Ascending aorta (tissue), 2 donors: ENCODE measurements around the gene PATL1. TPM values are rescaled to one million over a fixed set of nuclear protein-coding genes. Genes with fewer than 3 reads are reported as not detected.

ENCODE experiments used
- DNase-seq, 2 donors: peaks; one replicate each; pipeline ENCODE4 v3.0.0-alpha.2; 2019; ENCODE audit warnings: low spot score in 2 of 2
- H3K27ac ChIP-seq, 2 donors: fragments of 200-600 bp; sonication (generic); one replicate each; pipeline ENCODE4 v1.5.1; 2016 to 2017; ENCODE audit warnings: mild to moderate bottlenecking in 1 of 2
- H3K27me3 ChIP-seq: fragments of 200-600 bp; sonication (generic); one replicate; pipeline ENCODE4 v1.5.1; 2017
- H3K36me3 ChIP-seq, 2 donors: fragments of 200-600 bp; sonication (generic); one replicate each; pipeline ENCODE4 v1.5.1; 2016
- H3K4me1 ChIP-seq, 2 donors: fragments of 200-600 bp; sonication (generic); one replicate each; pipeline ENCODE4 v1.5.1; 2016 to 2017; ENCODE audit warnings: mild to moderate bottlenecking in 1 of 2
- H3K4me3 ChIP-seq, 2 donors: fragments of 200-600 bp; sonication (generic); one replicate each; pipeline ENCODE4 v1.5.1; 2016 to 2017; ENCODE audit warnings: mild to moderate bottlenecking in 1 of 2
- H3K9me3 ChIP-seq, 2 donors: fragments of 200-600 bp; sonication (generic); one replicate each; pipeline ENCODE4 v1.5.1; 2016
- CTCF ChIP-seq, 3 experiments: fragments of 200-600 bp in 2 of 3; fragments of 450-650 bp in 1 of 3; sonication (generic) in 2 of 3; IDR thresholded peaks; one replicate each; pipeline ENCODE4 v1.5.1; 2016 to 2019; ENCODE audit warnings: antibody characterized with exemption in 3 of 3, mild to moderate bottlenecking in 1 of 3, moderate library complexity in 1 of 3
- intact Hi-C: fragments of 100-400 bp; cut with DNase I; formaldehyde crosslinking; loops from one replicate; pipeline ENCODE4 v1.15.1; 2023
- total RNA-seq: library from RNA; depleted of rRNA; stranded (reverse); fragments of >200 nt; gene quantifications from one replicate; pipeline ENCODE4 v1.1.0, GENCODE V29; 2016

Gene PATL1
- total RNA-seq, 1 donor from 2014 or later, result 6.8 TPM

DNA sequence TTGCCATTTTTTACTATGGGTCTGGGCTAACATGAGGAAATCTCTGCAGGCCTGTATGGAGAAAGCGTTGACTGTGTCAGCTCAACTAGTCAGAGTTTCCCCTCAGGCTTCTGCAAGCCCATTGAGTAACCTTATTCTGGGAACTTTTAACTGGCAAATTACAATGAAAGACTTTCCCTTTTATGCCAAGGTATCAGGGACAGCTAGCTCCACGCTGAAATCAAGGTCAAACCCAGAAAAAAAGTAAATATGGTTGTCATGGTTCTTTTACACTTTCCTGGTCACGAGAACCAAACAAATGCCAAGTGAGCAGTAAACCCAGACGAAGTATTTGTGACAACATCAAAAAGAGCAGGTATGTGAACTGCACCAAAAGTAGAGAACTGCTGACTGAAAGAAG, 67.0 kb downstream of the PATL1 start:
- Histone ChIP-seq H3K4me3 (no peak overlapping the region), H3K36me3 (peaks cover 84 to 96% of the 10 kb centered on the region in 2 donors)
- TF ChIP-seq CTCF (IDR thresholded peaks at IDR 0.05), result no peak

DNA sequence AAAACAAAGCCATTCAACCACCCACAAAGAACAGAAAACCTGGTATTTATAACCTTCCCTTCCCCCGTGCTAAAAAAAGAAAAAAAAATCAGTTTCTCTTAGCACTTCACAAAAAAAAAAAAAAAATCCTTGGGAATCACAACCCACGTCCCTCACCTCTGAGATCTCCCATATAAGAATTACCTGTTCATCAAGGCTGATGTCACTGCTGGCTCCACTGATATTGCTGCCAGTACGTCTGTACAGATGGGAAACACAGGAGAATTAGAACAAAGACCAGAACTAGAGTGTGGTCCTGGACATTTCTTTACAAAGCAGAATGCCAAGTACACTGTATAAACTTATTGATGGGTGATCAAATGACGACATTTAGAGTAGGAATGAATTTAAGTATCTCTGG, 68.2 kb downstream of the PATL1 start:
- Histone ChIP-seq H3K4me1 (no peaks in the 10 kb centered on the region), H3K9me3 (no peaks in the 10 kb centered on the region), H3K27me3 (no peaks in the 10 kb centered on the region), H3K4me3 (no peak overlapping the region), H3K36me3 (peaks cover 81 to 91% of the 10 kb centered on the region in 2 donors), H3K27ac (no peak overlapping the region)
- no peak for TF ChIP-seq CTCF (IDR thresholded peaks at IDR 0.05)
- intact Hi-C loops, result no loop called here
- no peak for DNase-seq

More for the DNA sequence above, 67.0 kb downstream of the PATL1 start:
- no peaks in the 10 kb centered on the region for H3K27me3 ChIP-seq
- DNase-seq, result no peak
- no peak overlapping the region for H3K27ac ChIP-seq
- H3K9me3 ChIP-seq, result no peaks in the 10 kb centered on the region
- H3K4me1 ChIP-seq, result no peaks in the 10 kb centered on the region
- intact Hi-C loops, result no loop called here

GRCh38 chr11:59600234-59600633, 68.6 kb downstream of the PATL1 start:
- Histone ChIP-seq H3K4me3 (no peak overlapping the region), H3K9me3 (no peaks in the 10 kb centered on the region), H3K27ac (no peak overlapping the region), H3K27me3 (no peaks in the 10 kb centered on the region), H3K36me3 (peaks cover 81 to 88% of the 10 kb centered on the region in 2 donors), H3K4me1 (no peaks in the 10 kb centered on the region)
- intact Hi-C loops, result no loop called here
- DNase-seq, result no peak
- no peak for TF ChIP-seq CTCF (IDR thresholded peaks at IDR 0.05)

DNA sequence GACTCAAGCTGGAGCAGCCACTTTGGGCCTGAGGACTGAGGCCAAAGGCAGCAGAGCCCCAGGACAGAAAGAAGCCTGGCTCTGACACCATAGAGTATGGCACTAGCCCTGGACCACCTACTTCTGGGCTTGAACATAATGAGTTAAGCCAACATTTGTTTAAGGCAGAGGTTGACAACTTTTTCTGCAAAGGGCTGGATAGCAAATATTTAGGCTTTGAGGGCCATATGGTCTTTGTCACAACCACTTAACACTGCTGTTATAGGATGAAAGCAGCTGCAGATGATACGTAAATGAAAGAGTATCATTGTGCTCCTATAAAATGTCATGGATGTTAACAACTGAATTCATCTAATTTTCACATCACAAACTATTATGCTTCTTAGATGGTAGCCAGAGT, 69.9 kb downstream of the PATL1 start:
- H3K27me3 ChIP-seq, result no peaks in the 10 kb centered on the region
- H3K27ac ChIP-seq, result no peak overlapping the region
- H3K9me3 ChIP-seq, result no peaks in the 10 kb centered on the region
- intact Hi-C loops, result no loop called here
- TF ChIP-seq CTCF (IDR thresholded peaks at IDR 0.05), result no peak
- no peak for DNase-seq
- H3K36me3 ChIP-seq, result peaks cover 85 to 88% of the 10 kb centered on the region in 2 donors
- no peak overlapping the region for H3K4me3 ChIP-seq
- H3K4me1 ChIP-seq, result no peaks in the 10 kb centered on the region

Other genes starting within 250 kb of the PATL1 start
- gene OR5A2, start 242.6 kb downstream of the PATL1 start, total RNA-seq, result not detected
- gene OR5A1, start 232.6 kb downstream of the PATL1 start, total RNA-seq, result not detected
- gene OR4D6, start 212.1 kb downstream of the PATL1 start, total RNA-seq, result not detected
- gene OR4D10, start 195.7 kb downstream of the PATL1 start, total RNA-seq, result not detected
- gene OR4D11, start 165.5 kb downstream of the PATL1 start, total RNA-seq, result not detected
- gene OR4D9, start 157.5 kb downstream of the PATL1 start, total RNA-seq, result not detected
- 16.7 TPM for gene OSBP, start 53.3 kb downstream of the PATL1 start, total RNA-seq
- not detected for gene OR10V1, start 44.8 kb upstream of the PATL1 start, total RNA-seq
- 18.0 TPM for gene STX3, start 86.3 kb upstream of the PATL1 start, total RNA-seq
- gene MRPL16, start 141.7 kb upstream of the PATL1 start, total RNA-seq, result 63.0 TPM
- gene CBLIF, start 176.5 kb upstream of the PATL1 start, total RNA-seq, result 2.6 TPM
- not detected for gene TCN1, start 197.4 kb upstream of the PATL1 start, total RNA-seq
- gene OOSP3, start 209.7 kb upstream of the PATL1 start, total RNA-seq, result not detected